GM19023 (cell line): ENCODE data around the gene C9orf50.

ENCODE experiments used
- ATAC-seq: cut with Tn5 transposase; IDR thresholded peaks from one replicate; pipeline ENCODE4 v1.9.1; 2021; ENCODE audit warnings: mild to moderate bottlenecking, moderate library complexity; ENCODE audit not compliant: unreplicated experiment

The C9orf50 gene

GRCh38 chr9:129632460-129632859, 11.6 kb upstream of the C9orf50 start:
- ATAC-seq = no peak

- no peak for ATAC-seq
These were observed 10.8 kb upstream of the C9orf50 start for GRCh38 chr9:129631674-129632129.

GRCh38 chr9:129630967-129631673, 10.2 kb upstream of the C9orf50 start:
- ATAC-seq = no peak

GRCh38 chr9:129629251-129629820, 8.4 kb upstream of the C9orf50 start:
- no peak for ATAC-seq

GRCh38 chr9:129628709-129629108, 7.8 kb upstream of the C9orf50 start:
- ATAC-seq = no peak

- ATAC-seq = no peak
These were observed 6.9 kb upstream of the C9orf50 start for GRCh38 chr9:129627556-129628440.

GRCh38 chr9:129626625-129627284, 5.9 kb upstream of the C9orf50 start:
- peak; percentile 26 for ATAC-seq

- peak; percentile 74 for ATAC-seq
These were observed 5.3 kb upstream of the C9orf50 start, which contains the start of gene NTMT1 for GRCh38 chr9:129626079-129626624. TSS of gene NTMT1 (plus strand) at chr9:129626163. CDS start at chr9:129632704, 6,541 bp downstream.

GRCh38 chr9:129624947-129625346, 4.0 kb upstream of the C9orf50 start:
- no peak for ATAC-seq

GRCh38 chr9:129624168-129624759, 3.4 kb upstream of the C9orf50 start:
- ATAC-seq = no peak

GRCh38 chr9:129623331-129623730, 2.4 kb upstream of the C9orf50 start:
- no peak for ATAC-seq

- no peak for ATAC-seq
These were observed 873 bp downstream of the C9orf50 start for GRCh38 chr9:129619787-129620668.

GRCh38 chr9:129617167-129617566, 3.7 kb downstream of the C9orf50 start:
- no peak for ATAC-seq

GRCh38 chr9:129615407-129616285, 5.3 kb downstream of the C9orf50 start:
- no peak for ATAC-seq

- no peak for ATAC-seq
These were observed 6.0 kb downstream of the C9orf50 start for GRCh38 chr9:129614932-129615331.

GRCh38 chr9:129613520-129614175, 7.3 kb downstream of the C9orf50 start:
- ATAC-seq = no peak

GRCh38 chr9:129612815-129613519, 7.9 kb downstream of the C9orf50 start:
- ATAC-seq = no peak
